GM19023 (cell line): ENCODE results near the gene CALN1.
"Not testable (repeated sequence)": the region's sequence is repeated elsewhere in the genome, so short reads cannot be mapped to it uniquely, and the experiment has no call there.

Experiments
- ATAC-seq: cut with Tn5 transposase; IDR thresholded peaks from one replicate; pipeline ENCODE4 v1.9.1; 2021; ENCODE audit warnings: mild to moderate bottlenecking, moderate library complexity; ENCODE audit not compliant: unreplicated experiment

Gene CALN1

GRCh38 chr7:72106405-72106804 lies 305.7 kb downstream of the CALN1 start:
- no peak for ATAC-seq

GRCh38 chr7:72101444-72101843 lies 310.7 kb downstream of the CALN1 start:
- no peak for ATAC-seq

GRCh38 chr7:72099784-72100183 lies 312.4 kb downstream of the CALN1 start:
- no peak for ATAC-seq

- ATAC-seq: no peak
These were observed 313.1 kb downstream of the CALN1 start for GRCh38 chr7:72098807-72099580.

GRCh38 chr7:72097226-72097625 lies 314.9 kb downstream of the CALN1 start:
- no peak for ATAC-seq

- ATAC-seq: no peak
These were observed 319.4 kb downstream of the CALN1 start for GRCh38 chr7:72092769-72093168.

GRCh38 chr7:72087926-72088325 lies 324.2 kb downstream of the CALN1 start:
- no peak for ATAC-seq

GRCh38 chr7:72080865-72081510 lies 331.1 kb downstream of the CALN1 start:
- ATAC-seq: no peak

GRCh38 chr7:72080341-72080766 lies 331.8 kb downstream of the CALN1 start:
- ATAC-seq: no peak

GRCh38 chr7:72078856-72079255 lies 333.3 kb downstream of the CALN1 start:
- no peak for ATAC-seq

- ATAC-seq: no peak
These were observed 333.8 kb downstream of the CALN1 start for GRCh38 chr7:72078301-72078700.

- no peak for ATAC-seq
These were observed 334.4 kb downstream of the CALN1 start for GRCh38 chr7:72077786-72078185.

- no peak for ATAC-seq
These were observed 339.2 kb downstream of the CALN1 start for GRCh38 chr7:72072901-72073300.

GRCh38 chr7:72069263-72069662 lies 342.9 kb downstream of the CALN1 start:
- ATAC-seq: no peak

GRCh38 chr7:72065764-72066163 lies 346.4 kb downstream of the CALN1 start:
- ATAC-seq: not testable (repeated sequence)

- ATAC-seq: no peak
These were observed 347.2 kb downstream of the CALN1 start for GRCh38 chr7:72064916-72065315.

GRCh38 chr7:72063330-72063729 lies 348.8 kb downstream of the CALN1 start:
- ATAC-seq: no peak

GRCh38 chr7:72062666-72063065 lies 349.5 kb downstream of the CALN1 start:
- no peak for ATAC-seq

- no peak for ATAC-seq
These were observed 352.2 kb downstream of the CALN1 start for GRCh38 chr7:72059925-72060324.

GRCh38 chr7:72058579-72058978 lies 353.6 kb downstream of the CALN1 start:
- no peak for ATAC-seq

- ATAC-seq: no peak
These were observed 354.3 kb downstream of the CALN1 start for GRCh38 chr7:72057796-72058195.

GRCh38 chr7:72057231-72057630 lies 354.9 kb downstream of the CALN1 start:
- no peak for ATAC-seq
